ACC112 (cell line): ENCODE data around the gene BCAS3.

Source experiments
- H2AFZ ChIP-seq: fragments of 200-600 bp; sonication (generic); one replicate; pipeline ENCODE4 v1.6.0; 2017; ENCODE audit warnings: antibody characterized with exemption, low read length; ENCODE audit not compliant: unreplicated experiment
- H3K27ac ChIP-seq: fragments of 200-600 bp; sonication (generic); 2 replicates; pipeline ENCODE4 v1.5.1; 2014; ENCODE audit warnings: low read depth, mild to moderate bottlenecking, antibody characterized with exemption, low read length, moderate library complexity
- H3K27me3 ChIP-seq: fragments of 200-600 bp; sonication (generic); 2 replicates; pipeline ENCODE4 v1.6.1; 2014; ENCODE audit warnings: mild to moderate bottlenecking, antibody characterized with exemption, low read length, moderate library complexity, mixed read lengths; ENCODE audit not compliant: insufficient read depth
- H3K36me3 ChIP-seq: fragments of 200-600 bp; sonication (generic); 2 replicates; pipeline ENCODE4 v1.6.1; 2016; ENCODE audit warnings: mild to moderate bottlenecking, antibody characterized with exemption, low read length, moderate library complexity, mixed read lengths; ENCODE audit not compliant: insufficient read depth
- H3K4me1 ChIP-seq: fragments of 200-600 bp; sonication (generic); one replicate; pipeline ENCODE4 v1.6.1; 2016; ENCODE audit warnings: low read length, mixed read lengths; ENCODE audit not compliant: insufficient read depth, unreplicated experiment, control insufficient read depth
- H3K4me3 ChIP-seq: fragments of 200-600 bp; sonication (generic); 2 replicates; pipeline ENCODE4 v1.5.1; 2014; ENCODE audit warnings: mild to moderate bottlenecking, low read depth, low read length
- H3K79me2 ChIP-seq: fragments of 200-600 bp; sonication (generic); one replicate; pipeline ENCODE4 v1.6.0; 2016; ENCODE audit warnings: low read length; ENCODE audit not compliant: control insufficient read depth, unreplicated experiment, insufficient read depth

The BCAS3 gene

GRCh38 chr17:61129267-61130254 is 451.9 kb downstream of the BCAS3 start:
- H3K27ac ChIP-seq = no peak overlapping the region; the same call in 1 of the 2 replicates
- H3K27me3 ChIP-seq = no peaks in the 10 kb centered on the region
- no peaks in the 10 kb centered on the region for H3K4me1 ChIP-seq
- no peak overlapping the region for H3K4me3 ChIP-seq
- no peaks in the 10 kb centered on the region for H3K36me3 ChIP-seq
- no peaks in the 10 kb centered on the region for H3K79me2 ChIP-seq
- no peak overlapping the region for H2AFZ ChIP-seq

DNA sequence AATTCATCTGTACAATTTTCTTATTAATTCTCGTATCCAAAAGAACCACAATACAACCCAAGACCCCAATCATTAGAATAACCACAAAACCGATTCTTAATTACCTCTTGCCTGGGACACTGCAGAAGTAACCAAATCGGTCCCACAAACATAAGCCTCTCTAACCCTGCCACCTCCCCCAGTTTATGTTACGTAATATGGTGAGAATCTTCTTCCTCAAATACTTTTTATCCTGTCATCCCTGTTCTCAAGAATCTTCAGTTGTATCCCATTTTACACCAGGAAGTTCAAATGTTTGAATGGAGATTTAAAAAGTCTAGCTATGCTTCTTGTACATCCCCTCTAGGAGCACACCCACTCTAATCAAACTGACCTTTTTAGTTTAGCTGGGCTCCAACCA is 452.7 kb downstream of the BCAS3 start:
- H2AFZ ChIP-seq = no peak overlapping the region
- no peaks in the 10 kb centered on the region for H3K27me3 ChIP-seq
- no peaks in the 10 kb centered on the region for H3K79me2 ChIP-seq
- no peaks in the 10 kb centered on the region for H3K4me1 ChIP-seq
- no peak overlapping the region for H3K4me3 ChIP-seq
- H3K27ac ChIP-seq = no peak overlapping the region
- H3K36me3 ChIP-seq = no peaks in the 10 kb centered on the region

DNA sequence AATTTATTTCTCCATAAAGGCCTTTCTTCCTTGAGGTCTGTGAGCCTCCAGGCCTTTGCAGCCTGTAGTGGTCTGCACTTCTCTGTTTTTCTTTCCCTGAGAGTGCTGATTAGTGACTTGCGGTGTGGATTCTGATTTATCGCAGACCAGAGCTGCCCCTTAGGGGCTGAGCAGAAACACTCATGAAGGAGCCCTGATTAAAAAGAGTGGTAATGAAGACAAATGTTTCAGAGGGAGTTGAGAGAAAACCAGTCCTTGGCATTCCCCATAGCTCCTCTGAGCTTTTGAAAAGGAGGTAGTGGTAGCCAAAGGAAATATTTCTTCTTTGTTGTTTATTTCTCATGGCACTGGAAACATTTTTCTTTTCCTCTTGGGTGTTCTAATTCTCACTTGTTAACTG is 453.9 kb downstream of the BCAS3 start:
- Histone ChIP-seq H3K36me3 (no peaks in the 10 kb centered on the region), H3K4me1 (no peaks in the 10 kb centered on the region), H3K27me3 (no peaks in the 10 kb centered on the region), H3K79me2 (no peaks in the 10 kb centered on the region), H3K27ac (no peak overlapping the region), H2AFZ (no peak overlapping the region), H3K4me3 (no peak overlapping the region)

DNA sequence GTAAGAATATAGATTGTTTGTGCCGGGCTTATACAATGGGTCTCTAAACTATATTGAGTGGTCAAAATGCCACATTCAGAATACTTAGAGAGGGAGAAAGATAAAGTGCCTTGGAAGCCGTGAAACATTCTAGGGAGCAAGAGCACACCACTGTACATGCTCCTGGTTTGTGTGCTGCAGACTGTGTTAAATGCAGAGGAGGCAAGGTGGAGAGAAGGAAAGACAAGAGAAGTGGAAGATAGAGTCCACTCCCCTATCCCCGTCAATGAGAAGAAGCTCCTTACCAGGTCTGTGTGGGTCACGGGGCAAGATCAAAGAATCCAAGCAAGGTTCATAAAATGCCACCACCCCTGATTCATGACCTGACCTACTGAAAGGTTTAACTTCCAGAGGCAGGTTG is 454.9 kb downstream of the BCAS3 start:
- no peak overlapping the region for H3K27ac ChIP-seq
- no peaks in the 10 kb centered on the region for H3K36me3 ChIP-seq
- H3K4me1 ChIP-seq = no peaks in the 10 kb centered on the region
- no peak overlapping the region for H2AFZ ChIP-seq
- no peaks in the 10 kb centered on the region for H3K79me2 ChIP-seq
- no peak overlapping the region for H3K4me3 ChIP-seq
- H3K27me3 ChIP-seq = no peaks in the 10 kb centered on the region

DNA sequence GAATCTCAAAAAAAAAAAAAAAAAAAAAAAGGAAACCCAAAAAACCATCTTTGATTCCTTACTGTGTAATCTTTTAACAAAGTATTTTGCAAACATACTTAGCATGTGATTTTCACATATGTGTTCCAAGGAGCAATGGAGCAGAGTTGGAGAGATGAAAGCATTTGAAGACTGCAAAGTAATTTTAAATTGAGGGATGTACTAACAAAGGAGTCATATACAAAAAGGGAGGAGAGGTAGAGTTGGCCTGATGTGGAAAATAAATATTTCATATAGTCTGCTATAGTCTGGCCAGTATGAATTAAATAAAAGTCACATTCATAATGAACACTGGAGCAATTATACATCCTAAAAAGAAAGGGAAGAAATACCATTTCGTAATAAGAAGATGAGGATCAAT is 456.2 kb downstream of the BCAS3 start:
- H3K27me3 ChIP-seq = no peaks in the 10 kb centered on the region
- H3K36me3 ChIP-seq = no peaks in the 10 kb centered on the region
- H3K79me2 ChIP-seq = no peaks in the 10 kb centered on the region
- H3K27ac ChIP-seq = no peak overlapping the region
- peaks cover 7% of the 10 kb centered on the region for H3K4me1 ChIP-seq
- no peak overlapping the region for H3K4me3 ChIP-seq
- no peak overlapping the region for H2AFZ ChIP-seq

DNA sequence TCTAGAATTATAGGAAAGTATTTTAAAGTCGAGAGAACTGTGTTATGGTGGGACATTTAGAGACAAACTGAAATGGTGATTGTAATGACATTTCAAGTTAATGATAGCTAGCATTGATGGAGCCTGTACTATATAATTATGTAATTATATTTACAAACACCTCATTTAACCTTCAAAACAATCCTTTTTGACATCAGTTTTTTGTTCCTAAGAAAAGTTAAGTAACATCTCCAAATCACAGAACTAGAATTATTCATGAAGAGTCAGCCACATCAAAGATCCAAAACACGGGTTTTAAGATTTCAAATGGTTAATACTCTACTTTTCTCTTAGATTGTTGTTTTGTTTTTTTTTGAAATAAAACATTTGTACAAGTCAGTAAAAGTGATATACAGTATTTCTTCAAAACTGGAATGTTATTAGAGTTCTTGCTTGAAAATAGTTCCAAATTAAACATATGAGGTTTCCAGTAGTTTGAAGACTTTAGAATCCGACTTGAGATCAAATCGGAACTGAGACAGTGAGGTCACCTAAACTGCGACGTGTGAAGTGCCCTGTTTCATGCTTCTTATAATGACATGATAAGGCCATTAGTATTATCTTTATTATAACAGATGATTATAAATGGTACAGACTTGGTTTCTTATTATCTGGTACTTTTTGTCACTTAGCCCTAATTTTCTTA is 457.0 kb downstream of the BCAS3 start:
- Histone ChIP-seq H3K36me3 (no peaks in the 10 kb centered on the region), H3K27ac (no peak overlapping the region), H3K79me2 (no peaks in the 10 kb centered on the region), H3K4me3 (no peak overlapping the region), H2AFZ (no peak overlapping the region), H3K27me3 (no peaks in the 10 kb centered on the region), H3K4me1 (peaks cover 14% of the 10 kb centered on the region)

DNA sequence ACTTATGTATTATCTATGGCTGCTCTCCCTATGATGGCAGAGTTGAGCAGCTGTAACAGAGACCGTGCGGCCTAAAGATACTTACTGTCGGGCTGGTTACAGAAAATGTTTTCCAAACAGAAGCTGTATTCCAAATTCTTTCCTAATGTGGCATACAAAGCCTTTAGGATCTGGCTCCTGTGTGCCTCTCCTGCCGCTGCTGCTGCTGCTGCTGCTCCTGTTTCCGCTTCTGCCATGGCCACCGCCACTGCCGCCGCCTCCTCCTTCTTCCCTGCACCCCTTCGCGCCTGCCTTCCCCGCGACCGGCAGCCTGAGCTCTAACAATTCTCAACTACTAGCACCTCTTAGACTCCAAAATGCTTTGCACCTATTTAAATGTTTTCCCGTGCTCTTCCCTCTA is 458.1 kb downstream of the BCAS3 start:
- H3K27me3 ChIP-seq = no peaks in the 10 kb centered on the region
- H2AFZ ChIP-seq = no peak overlapping the region
- peaks cover 14% of the 10 kb centered on the region for H3K4me1 ChIP-seq
- no peaks in the 10 kb centered on the region for H3K79me2 ChIP-seq
- H3K27ac ChIP-seq = no peak overlapping the region
- no peak overlapping the region for H3K4me3 ChIP-seq
- H3K36me3 ChIP-seq = no peaks in the 10 kb centered on the region

- Histone ChIP-seq H3K27ac (no peak overlapping the region), H3K79me2 (no peaks in the 10 kb centered on the region), H3K27me3 (no peaks in the 10 kb centered on the region), H2AFZ (no peak overlapping the region), H3K36me3 (no peaks in the 10 kb centered on the region), H3K4me1 (peaks cover 14% of the 10 kb centered on the region), H3K4me3 (no peak overlapping the region)
Observed at GRCh38 chr17:61136296-61136695, 458.6 kb downstream of the BCAS3 start.

- Histone ChIP-seq H3K36me3 (no peaks in the 10 kb centered on the region), H3K4me3 (no peak overlapping the region), H3K4me1 (peaks cover 14% of the 10 kb centered on the region), H3K27ac (no peak overlapping the region), H3K27me3 (no peaks in the 10 kb centered on the region), H2AFZ (peak overlapping the region; percentile 34), H3K79me2 (no peaks in the 10 kb centered on the region)
Observed at GRCh38 chr17:61139219-61139618, 461.6 kb downstream of the BCAS3 start.

DNA sequence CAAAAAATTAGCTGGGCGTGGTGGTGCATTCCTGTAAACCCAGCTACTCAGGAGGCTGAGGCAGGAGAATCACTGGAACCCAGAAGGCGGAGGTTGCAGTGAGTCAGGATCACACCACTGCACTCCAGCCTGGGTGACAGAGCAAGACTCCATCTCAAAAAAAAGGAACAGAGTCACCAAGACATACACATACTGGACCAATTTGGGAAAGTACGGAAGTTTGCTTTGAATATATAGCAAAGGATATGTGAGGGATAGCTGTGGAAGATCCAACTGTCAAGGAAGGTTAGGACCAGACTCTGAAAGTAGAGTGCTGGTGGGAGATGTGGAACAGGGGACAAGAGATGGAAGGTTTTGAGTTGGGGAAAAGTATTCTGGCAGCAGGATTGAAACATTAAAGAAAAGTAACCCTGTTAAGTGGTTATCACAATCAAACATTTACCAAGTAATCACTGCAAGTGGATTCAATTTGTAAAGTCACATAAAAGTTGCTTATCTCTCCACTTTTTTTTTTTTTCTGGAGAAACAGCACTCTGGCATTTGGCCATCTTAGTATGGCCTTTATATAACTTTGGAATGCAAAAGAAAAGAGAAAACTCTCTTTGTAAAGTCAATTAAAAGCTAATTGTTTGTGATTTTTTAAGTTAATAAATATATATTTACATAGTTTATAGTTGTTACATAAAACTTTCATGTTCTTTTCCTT is 462.6 kb downstream of the BCAS3 start:
- H3K4me3 ChIP-seq = no peak overlapping the region
- no peaks in the 10 kb centered on the region for H3K27me3 ChIP-seq
- H3K27ac ChIP-seq = no peak overlapping the region
- H3K4me1 ChIP-seq = peaks cover 14% of the 10 kb centered on the region
- H2AFZ ChIP-seq = no peak overlapping the region
- H3K36me3 ChIP-seq = no peaks in the 10 kb centered on the region
- H3K79me2 ChIP-seq = no peaks in the 10 kb centered on the region
